Activated CD8-positive, alpha-beta memory T cell treated with anti-CD3 and anti-CD28 coated beads for 48 hours (primary cell): ENCODE data around the gene TOP3A.

ENCODE experiments used
- DNase-seq, 3 experiments: peaks; one replicate each; pipeline ENCODE4 v3.0.0-alpha.2; 2020; ENCODE audit warnings: low read depth in 2 of 3, low spot score in 2 of 3

TOP3A gene

GRCh38 chr17:18280766-18281371 is 33.9 kb downstream of the TOP3A start:
- no peak for DNase-seq

GRCh38 chr17:18280249-18280648 is 34.5 kb downstream of the TOP3A start:
- DNase-seq = no peak

- DNase-seq = no peak
Observed at GRCh38 chr17:18278867-18279266, 35.9 kb downstream of the TOP3A start.

GRCh38 chr17:18277076-18277475 is 37.7 kb downstream of the TOP3A start:
- no peak for DNase-seq

GRCh38 chr17:18270046-18270931 is 44.5 kb downstream of the TOP3A start:
- DNase-seq = no peak

- DNase-seq = no peak
Observed at GRCh38 chr17:18267927-18268711, 46.7 kb downstream of the TOP3A start.

- no peak for DNase-seq
Observed at GRCh38 chr17:18267366-18267765, 47.4 kb downstream of the TOP3A start.

- no peak for DNase-seq
Observed at GRCh38 chr17:18263885-18264682, 50.7 kb downstream of the TOP3A start.

GRCh38 chr17:18262641-18263040 is 52.2 kb downstream of the TOP3A start:
- DNase-seq = no peak

GRCh38 chr17:18262111-18262510 is 52.7 kb downstream of the TOP3A start:
- no peak for DNase-seq

GRCh38 chr17:18261659-18262058 is 53.1 kb downstream of the TOP3A start:
- no peak for DNase-seq

GRCh38 chr17:18261146-18261515 is 53.7 kb downstream of the TOP3A start:
- DNase-seq = peak in 1 of 3 experiments; percentile 19

GRCh38 chr17:18260332-18261145 is 54.3 kb downstream of the TOP3A start, which contains the start of gene MIEF2:
MIEF2 (plus strand) TSS chr17:18260662; CDS start chr17:18262721, 2,059 bp downstream.
- DNase-seq = peak; percentile 72 to 86 (median 83)

- DNase-seq = no peak
Observed at GRCh38 chr17:18259621-18260331, 55.0 kb downstream of the TOP3A start.

GRCh38 chr17:18258356-18259038 is 56.3 kb downstream of the TOP3A start, which contains the start of gene FLII:
FLII (minus strand) TSS chr17:18258738; CDS start chr17:18258690, 48 bp downstream.
- peak in 2 of 3 experiments; percentile 30 to 43 for DNase-seq

GRCh38 chr17:18257982-18258355 is 56.8 kb downstream of the TOP3A start:
- DNase-seq = no peak

GRCh38 chr17:18257268-18257981 is 57.4 kb downstream of the TOP3A start:
- no peak for DNase-seq

- DNase-seq = no peak
Observed at GRCh38 chr17:18256776-18257175, 58.0 kb downstream of the TOP3A start.
